Upper lobe of left lung (tissue), 6 donors: Measurements from ENCODE around the gene COX4I1. TPM values are rescaled to one million over a fixed set of nuclear protein-coding genes. Genes with fewer than 3 reads are reported as not detected.

ENCODE experiments used
- ATAC-seq, 2 donors: fragments of 200-7000 bp; cut with Tn5 transposase; one replicate each; pipeline ENCODE4 v1.9.1; 2022; ENCODE audit warnings: mild to moderate bottlenecking in 2 of 2, moderate library complexity in 2 of 2; ENCODE audit not compliant: low FRiP score in 2 of 2
- DNase-seq, 2 donors: peaks; one replicate each; pipeline ENCODE4 v3.0.0-alpha.2; 2019 to 2020
- H3K27ac ChIP-seq, 4 donors: fragments of 200-600 bp; sonication (generic); one replicate each; pipeline ENCODE4 v1.5.1; 2016 to 2019
- H3K27me3 ChIP-seq, 4 donors: fragments of 200-600 bp; sonication (generic); one replicate each; pipeline ENCODE4 v1.5.1; 2017 to 2019
- H3K36me3 ChIP-seq, 4 donors: fragments of 200-600 bp; sonication (generic); one replicate each; pipeline ENCODE4 v1.5.1; 2016 to 2019
- H3K4me1 ChIP-seq, 4 donors: fragments of 200-600 bp; sonication (generic); one replicate each; pipeline ENCODE4 v1.5.1; 2018 to 2019
- H3K4me3 ChIP-seq, 4 donors: fragments of 200-600 bp; sonication (generic); one replicate each; pipeline ENCODE4 v1.5.1; 2017 to 2019; ENCODE audit warnings: mild to moderate bottlenecking in 2 of 4, moderate library complexity in 1 of 4
- H3K9me3 ChIP-seq, 4 donors: fragments of 200-600 bp; sonication (generic); one replicate each; pipeline ENCODE4 v1.5.1; 2018 to 2019
- CTCF ChIP-seq, 6 experiments: fragments of 450-650 bp in 4 of 6; fragments of 200-600 bp in 2 of 6; sonication (generic) in 2 of 6; IDR thresholded peaks; one replicate each; pipeline ENCODE4 v1.5.1; 2016 to 2019; ENCODE audit warnings: antibody characterized with exemption in 6 of 6
- EP300 ChIP-seq, 4 donors: sonication (generic); formaldehyde crosslinking; IDR thresholded peaks; one replicate each; pipeline ENCODE4 v1.5.1; 2017; ENCODE audit warnings: antibody characterized with exemption in 4 of 4, control low read depth in 2 of 4
- POLR2A ChIP-seq, 4 donors: fragments of 450-650 bp; IDR thresholded peaks; one replicate each; pipeline ENCODE4 v1.5.1; 2016 to 2017; ENCODE audit warnings: antibody characterized with exemption in 4 of 4, mild to moderate bottlenecking in 2 of 4
- POLR2AphosphoS5 ChIP-seq, 2 donors: sonication (generic); formaldehyde crosslinking; IDR thresholded peaks; one replicate each; pipeline ENCODE4 v1.5.1; 2017; ENCODE audit warnings: antibody characterized with exemption in 2 of 2
- WGBS, 2 donors: methylation state at CpG; one replicate each; pipeline ENCODE4 v1.1.5; 2017 to 2018; 5-methylcytosine and 5-hydroxymethylcytosine counted together
- total RNA-seq, 6 donors: library from RNA; depleted of rRNA in 4 of 6; stranded (reverse); fragments of >200 nt in 4 of 6; gene quantifications; one replicate each; pipeline versions ENCODE4 v1.1.0 to v1.2.1, GENCODE V29; 2016 to 2021
- donor health status: DM: no; HTN: no; CAD: no; lungs with moderate emphysema.
- donor health status: DM: no; HTN: yes; CAD: no; lungs with severe emphysema.

COX4I1 gene
- total RNA-seq, 6 donors from 2014 or later = 160 to 490 (median 439) TPM

- H3K4me3 ChIP-seq = no peak overlapping the region
- WGBS, 2 donors = 51 to 68% methylated on average over 4 to 6 of the region's 6 CpGs
- H3K4me1 ChIP-seq = peaks cover 0 to 9% (median 2%) of the 10 kb centered on the region in 4 donors
- ATAC-seq = no peak
- no peaks in the 10 kb centered on the region for H3K27me3 ChIP-seq
- no peaks in the 10 kb centered on the region for H3K9me3 ChIP-seq
- TF ChIP-seq POLR2A (IDR thresholded peaks at IDR 0.05) = no peak
- TF ChIP-seq CTCF (IDR thresholded peaks at IDR 0.05) = no peak
- TF ChIP-seq POLR2AphosphoS5 (IDR thresholded peaks at IDR 0.05) = no peak
- TF ChIP-seq EP300 (IDR thresholded peaks at IDR 0.05) = no peak
- DNase-seq = no peak
- H3K27ac ChIP-seq = no peak overlapping the region
- no peaks in the 10 kb centered on the region for H3K36me3 ChIP-seq
Observed at GRCh38 chr16:85761861-85762260, 37.6 kb upstream of the COX4I1 start.

GRCh38 chr16:85762970-85763369 is 36.5 kb upstream of the COX4I1 start:
- Histone ChIP-seq H3K27me3 (no peaks in the 10 kb centered on the region), H3K4me1 (peaks cover 0 to 9% (median 2%) of the 10 kb centered on the region in 4 donors), H3K36me3 (no peaks in the 10 kb centered on the region), H3K9me3 (no peaks in the 10 kb centered on the region), H3K27ac (no peak overlapping the region), H3K4me3 (no peak overlapping the region)
- DNase-seq = no peak
- peak in 1 of 2 donors; percentile 52 for ATAC-seq
- no peak for TF ChIP-seq EP300 (IDR thresholded peaks at IDR 0.05)
- TF ChIP-seq CTCF (IDR thresholded peaks at IDR 0.05) = no peak
- no peak for TF ChIP-seq POLR2AphosphoS5 (IDR thresholded peaks at IDR 0.05)
- no peak for TF ChIP-seq POLR2A (IDR thresholded peaks at IDR 0.05)
- 87 to 90% methylated on average over 2 to 9 of the region's 12 CpGs for WGBS, 2 donors

GRCh38 chr16:85763616-85764015 is 35.9 kb upstream of the COX4I1 start:
- no peak for ATAC-seq
- no peak overlapping the region for H3K4me3 ChIP-seq
- H3K36me3 ChIP-seq = no peaks in the 10 kb centered on the region
- 83 to 89% methylated on average over 2 of the region's 2 CpGs for WGBS, 2 donors
- TF ChIP-seq POLR2AphosphoS5 (IDR thresholded peaks at IDR 0.05) (no peak), POLR2A (IDR thresholded peaks at IDR 0.05) (no peak), CTCF (IDR thresholded peaks at IDR 0.05) (no peak), EP300 (IDR thresholded peaks at IDR 0.05) (no peak)
- DNase-seq = no peak
- no peaks in the 10 kb centered on the region for H3K27me3 ChIP-seq
- H3K4me1 ChIP-seq = peaks cover 0 to 9% (median 2%) of the 10 kb centered on the region in 4 donors
- no peak overlapping the region for H3K27ac ChIP-seq
- no peaks in the 10 kb centered on the region for H3K9me3 ChIP-seq

GRCh38 chr16:85765211-85765610 is 34.3 kb upstream of the COX4I1 start:
- Histone ChIP-seq H3K4me3 (no peak overlapping the region), H3K27ac (no peak overlapping the region), H3K4me1 (peaks cover 0 to 4% (median 0%) of the 10 kb centered on the region in 4 donors), H3K9me3 (no peaks in the 10 kb centered on the region), H3K36me3 (no peaks in the 10 kb centered on the region), H3K27me3 (no peaks in the 10 kb centered on the region)
- TF ChIP-seq EP300 (IDR thresholded peaks at IDR 0.05) (no peak), CTCF (IDR thresholded peaks at IDR 0.05) (no peak), POLR2AphosphoS5 (IDR thresholded peaks at IDR 0.05) (no peak), POLR2A (IDR thresholded peaks at IDR 0.05) (no peak)
- DNase-seq (no peak), ATAC-seq (no peak)
- 68 to 69% methylated on average over 7 to 8 of the region's 8 CpGs for WGBS, 2 donors

- Histone ChIP-seq H3K36me3 (no peaks in the 10 kb centered on the region), H3K4me1 (peaks cover 0 to 4% (median 0%) of the 10 kb centered on the region in 4 donors), H3K4me3 (no peak overlapping the region), H3K27me3 (no peaks in the 10 kb centered on the region), H3K9me3 (no peaks in the 10 kb centered on the region), H3K27ac (no peak overlapping the region)
- DNase-seq (no peak), ATAC-seq (no peak)
- no peak for TF ChIP-seq POLR2AphosphoS5 (IDR thresholded peaks at IDR 0.05)
- TF ChIP-seq POLR2A (IDR thresholded peaks at IDR 0.05) = no peak
- no peak for TF ChIP-seq EP300 (IDR thresholded peaks at IDR 0.05)
- TF ChIP-seq CTCF (IDR thresholded peaks at IDR 0.05) = no peak
- WGBS, 2 donors = 63 to 74% methylated on average over 6 to 8 of the region's 8 CpGs
Observed at GRCh38 chr16:85765767-85766166, 33.7 kb upstream of the COX4I1 start.
